ENCODE measurements around the gene DHX57.
"Not testable (repeated sequence)": the region's sequence is repeated elsewhere in the genome, so short reads cannot be mapped to it uniquely, and the experiment has no call there.

The DHX57 gene

DNA sequence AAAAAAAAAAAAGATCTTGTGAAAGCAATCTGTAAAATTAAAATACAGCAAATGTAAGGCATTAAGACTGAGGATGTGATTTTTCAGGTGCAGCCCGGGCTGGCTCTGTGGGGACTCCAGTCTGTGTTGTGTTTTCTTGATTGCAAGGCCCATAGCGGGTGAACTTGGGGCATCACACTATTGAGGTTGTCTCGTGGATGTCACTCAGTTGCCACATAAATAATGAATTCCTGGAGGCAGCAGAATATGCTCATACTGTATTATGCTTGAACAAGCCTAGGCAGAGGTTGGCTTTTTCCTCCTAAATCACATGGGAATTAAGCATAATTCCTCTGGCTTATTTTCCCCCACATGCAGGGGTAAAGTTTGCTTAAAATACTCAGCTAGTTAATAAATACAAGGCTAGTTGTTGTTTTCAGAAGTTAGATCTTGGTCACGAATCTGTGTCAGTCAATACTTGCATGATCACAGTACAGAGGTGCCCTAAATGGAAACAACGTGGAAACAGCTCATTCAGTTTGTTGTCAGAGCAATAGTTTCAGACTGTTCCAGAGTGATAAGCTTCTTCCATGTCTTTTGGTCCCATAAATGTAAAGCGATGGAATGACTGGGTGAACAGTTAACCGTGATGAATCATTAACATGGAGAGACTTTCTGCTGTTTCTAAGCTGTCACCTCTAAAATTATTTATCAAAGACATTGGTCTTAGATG is 81.3 kb downstream of the DHX57 start:
- no peak for DNase-seq

GRCh38 chr2:38793511-38793910 is 82.2 kb downstream of the DHX57 start:
- no peak for DNase-seq

GRCh38 chr2:38792751-38793150 is 83.0 kb downstream of the DHX57 start:
- DNase-seq: no peak

- not testable (repeated sequence) for DNase-seq
These were observed 83.4 kb downstream of the DHX57 start for GRCh38 chr2:38792321-38792720.

- no peak for DNase-seq
These were observed 84.0 kb downstream of the DHX57 start for GRCh38 chr2:38791744-38792143.

- no peak for DNase-seq
These were observed 86.0 kb downstream of the DHX57 start for GRCh38 chr2:38789691-38790090.

GRCh38 chr2:38788306-38788705 is 87.4 kb downstream of the DHX57 start:
- no peak for DNase-seq

GRCh38 chr2:38783586-38783985 is 92.1 kb downstream of the DHX57 start:
- no peak for DNase-seq

- no peak for DNase-seq
These were observed 97.0 kb downstream of the DHX57 start for GRCh38 chr2:38778687-38779082.

GRCh38 chr2:38776531-38776930 is 99.2 kb downstream of the DHX57 start:
- DNase-seq: no peak

DNA sequence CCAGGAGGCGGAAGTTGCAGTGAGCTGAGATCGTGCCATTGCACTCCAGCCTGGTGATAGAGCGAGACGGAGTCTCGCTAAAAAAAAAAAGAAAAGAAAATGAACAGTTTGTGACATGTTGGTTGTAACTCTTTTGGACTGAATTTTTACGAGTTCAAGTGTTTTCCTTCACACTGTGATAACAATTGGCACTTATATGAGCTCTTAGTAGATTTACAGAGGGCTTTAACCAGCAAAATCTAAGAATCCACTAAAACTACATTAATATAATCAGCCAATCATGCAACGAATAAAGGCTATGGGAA is 99.9 kb downstream of the DHX57 start:
- DNase-seq: no peak

DNA sequence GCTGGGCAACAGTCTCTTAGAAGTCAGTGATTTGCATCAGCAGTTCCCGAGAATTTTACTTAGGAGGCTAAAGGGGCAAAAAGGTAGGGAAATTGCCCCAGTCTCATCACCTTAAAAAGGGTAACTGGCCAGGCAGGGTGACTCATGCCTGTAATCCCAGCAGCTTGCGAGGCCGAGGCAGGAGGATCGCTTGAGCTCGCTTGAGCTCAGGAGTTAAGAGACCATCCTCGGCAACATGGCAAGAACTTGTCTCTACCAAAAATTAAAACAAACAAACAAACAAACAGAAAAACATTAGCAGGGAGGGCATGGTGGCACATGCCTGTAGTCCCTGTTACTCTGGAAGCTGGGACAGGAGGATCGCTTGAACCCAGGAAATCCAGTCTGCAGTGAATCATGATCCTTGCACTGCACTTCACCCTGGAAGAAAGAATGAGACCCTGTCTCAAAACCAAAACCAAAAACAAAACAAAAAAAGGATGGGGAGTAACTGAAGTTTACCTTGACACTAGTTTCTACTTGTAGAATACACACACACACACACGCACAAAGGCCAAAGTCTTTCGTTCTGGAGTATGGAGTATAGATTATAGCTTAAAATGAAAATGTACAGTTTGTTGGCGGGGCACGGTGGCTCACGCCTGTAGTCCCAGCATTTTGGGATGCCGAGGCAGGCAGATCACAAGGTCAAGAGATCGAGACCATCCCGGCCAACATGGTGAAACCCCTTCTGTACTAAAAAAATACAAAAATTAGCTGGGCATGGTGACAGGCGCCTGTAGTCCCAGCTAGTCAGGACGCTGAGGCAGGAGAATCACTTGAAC is 100.4 kb downstream of the DHX57 start:
- no peak for DNase-seq

DNA sequence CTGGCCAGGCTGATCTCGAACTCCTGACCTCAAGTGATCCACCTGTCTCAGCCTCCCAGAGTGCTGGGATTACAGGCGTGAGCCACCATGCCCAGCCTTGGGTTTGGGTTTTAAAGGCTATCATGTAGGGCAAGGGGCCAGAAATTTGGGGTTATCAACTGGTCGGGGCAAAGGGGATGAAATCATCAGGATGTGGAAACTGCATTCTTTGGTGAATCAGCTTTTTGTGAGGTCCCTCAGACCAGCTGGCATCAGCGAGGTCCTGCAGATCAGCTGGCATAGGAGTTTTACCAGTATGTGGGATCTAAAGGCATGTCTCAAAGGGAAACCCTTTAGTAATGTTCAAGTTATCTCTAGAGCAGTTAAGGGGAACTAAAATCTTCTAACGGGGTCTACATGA is 104.1 kb downstream of the DHX57 start:
- no peak for DNase-seq

DNA sequence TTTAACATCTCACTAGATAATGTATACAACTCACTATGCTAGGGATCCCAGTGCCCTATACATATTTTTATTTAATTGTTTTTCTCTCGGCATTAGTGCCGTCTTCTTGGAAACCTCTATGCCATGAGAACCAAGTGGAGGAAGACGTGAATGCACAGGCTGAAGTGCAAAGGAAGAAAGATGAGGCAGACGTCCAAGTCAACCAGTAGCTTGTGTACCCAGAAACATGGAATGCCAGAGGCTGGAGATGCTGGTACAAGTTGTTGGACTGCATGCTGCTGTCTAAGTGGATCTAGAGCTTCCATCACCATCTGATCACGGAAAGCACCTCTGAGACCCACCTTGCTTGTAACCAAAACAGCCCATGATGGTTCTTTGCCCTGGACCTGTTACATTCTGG is 110.2 kb downstream of the DHX57 start:
- DNase-seq: no peak

DNA sequence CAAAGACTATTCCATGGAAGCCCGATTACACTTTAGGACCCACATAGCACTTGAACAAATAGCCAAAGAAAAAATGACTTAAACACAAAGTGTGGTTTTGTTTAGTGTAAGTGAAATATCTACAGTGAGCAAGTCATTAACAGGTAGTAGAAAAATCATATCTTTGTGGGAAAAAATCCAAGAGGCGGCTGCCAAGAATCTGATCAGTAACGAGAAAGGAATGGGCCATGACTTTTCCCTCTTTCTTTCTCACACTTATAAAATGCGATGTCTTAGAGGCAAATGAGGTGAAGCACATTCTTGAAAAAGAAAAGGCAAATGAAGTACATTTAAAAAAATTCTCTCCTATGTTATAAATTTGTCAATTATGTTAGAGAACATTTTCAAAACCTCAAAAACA is 110.6 kb downstream of the DHX57 start:
- DNase-seq: no peak

DNA sequence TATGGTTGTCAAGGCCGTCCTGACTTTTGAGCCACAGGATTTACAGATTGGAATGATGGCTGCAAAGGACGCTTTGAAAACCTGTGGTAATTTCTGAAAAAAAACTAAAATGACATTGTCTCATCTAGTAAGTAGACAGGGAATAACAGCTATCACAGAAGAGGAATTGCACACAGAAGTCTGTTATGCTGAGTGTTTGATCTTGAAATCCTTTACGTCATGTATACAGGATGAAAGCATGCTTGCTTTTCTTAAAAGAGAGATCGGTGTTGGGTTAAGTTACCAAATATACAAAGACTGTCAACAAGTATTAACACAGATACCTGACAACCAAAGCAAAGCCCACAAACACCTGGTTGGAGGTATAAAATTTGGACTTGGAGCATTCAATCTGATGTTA is 112.0 kb downstream of the DHX57 start:
- DNase-seq: no peak

DNA sequence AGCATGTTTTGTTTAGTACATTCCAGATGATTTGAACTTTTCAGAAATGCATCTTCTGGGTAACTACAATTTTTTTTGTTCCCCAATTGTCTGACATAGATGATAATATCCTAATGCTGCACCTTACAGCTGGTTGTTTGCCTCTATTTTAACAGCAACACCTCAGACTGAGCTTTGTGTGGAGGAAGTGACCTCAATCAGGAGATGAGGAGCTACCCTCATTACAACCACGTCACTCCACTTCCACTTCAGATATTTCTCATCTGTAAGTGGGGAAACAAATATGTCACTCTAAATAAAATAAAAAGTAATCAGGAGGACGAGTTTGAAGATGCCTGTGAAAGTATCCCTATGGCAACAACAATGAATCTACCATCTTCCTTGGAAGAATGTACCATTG is 112.5 kb downstream of the DHX57 start:
- DNase-seq: no peak

- DNase-seq: not testable (repeated sequence)
These were observed 119.8 kb downstream of the DHX57 start for GRCh38 chr2:38755891-38756290.

GRCh38 chr2:38754506-38754905 is 121.2 kb downstream of the DHX57 start:
- no peak for DNase-seq

DNA sequence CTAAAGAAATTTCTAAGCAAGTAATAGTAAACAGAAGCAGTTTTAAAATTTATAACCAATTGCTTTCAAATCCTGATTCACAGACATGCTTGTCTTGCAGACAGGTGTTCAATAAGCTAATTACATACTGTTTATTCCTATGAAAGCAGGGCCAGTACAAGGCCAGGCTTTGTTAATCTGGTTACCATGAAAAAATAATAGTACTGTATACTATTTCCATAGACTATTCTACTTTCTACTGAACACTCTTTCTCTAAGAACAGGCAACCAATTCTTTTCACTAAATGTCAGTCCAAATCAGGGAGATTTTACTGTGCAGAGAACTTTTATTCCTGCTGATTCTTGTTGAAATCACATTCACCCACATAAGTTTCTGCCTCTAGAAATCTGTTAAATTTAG is 121.7 kb downstream of the DHX57 start:
- no peak for DNase-seq

DNA sequence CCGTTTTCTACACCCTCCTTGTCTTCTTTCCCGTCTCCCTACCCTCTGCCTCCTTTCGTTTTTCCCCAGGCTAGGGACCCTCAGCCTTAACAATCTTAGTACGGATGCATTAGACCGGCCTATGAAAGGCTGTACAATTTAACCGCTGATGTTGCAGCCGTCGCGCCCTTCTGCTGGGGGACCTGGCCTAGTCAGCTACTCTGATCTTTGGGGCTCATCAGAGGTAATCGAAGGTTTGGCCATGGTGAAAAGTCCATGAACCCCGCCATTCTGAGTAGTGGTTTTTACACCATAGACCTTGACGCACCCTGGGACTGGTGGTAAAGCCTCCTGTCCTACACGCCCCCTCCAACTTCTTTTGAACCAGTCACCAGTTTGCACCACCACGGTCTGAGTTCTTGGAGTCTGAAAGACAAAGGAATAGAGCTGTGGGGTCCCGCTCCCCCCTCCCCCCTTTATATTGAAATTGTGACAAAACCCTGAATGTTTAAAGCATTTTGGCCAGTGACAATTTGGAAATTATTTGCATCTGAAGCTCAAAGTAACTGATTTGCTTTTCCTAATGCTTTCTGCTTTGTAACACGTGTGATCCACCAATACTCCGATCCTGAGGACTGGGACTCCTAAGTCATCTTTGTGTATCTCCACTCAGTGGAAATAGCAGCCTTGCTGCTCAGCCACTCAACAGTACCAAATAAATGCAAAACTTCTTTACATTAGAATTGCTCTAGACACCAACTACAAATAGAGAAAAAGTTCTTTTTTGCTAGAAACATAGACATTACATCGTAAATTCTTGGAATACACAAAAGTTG is 123.9 kb downstream of the DHX57 start:
- DNase-seq: no peak

GRCh38 chr2:38750891-38751595 is 124.7 kb downstream of the DHX57 start, which contains the start of gene SRSF7:
Gene SRSF7 (minus strand): TSS chr2:38751361. CDS start chr2:38751256, 105 bp downstream.
- peak; percentile 96 to 98 for DNase-seq
